Measurements from ENCODE around the gene NTN1. TPM values are rescaled to one million over a fixed set of nuclear protein-coding genes. Genes with fewer than 3 reads are reported as not detected.

NTN1 gene
- total RNA-seq, 1 experiment from 2014 or later: 4.2 TPM

DNA sequence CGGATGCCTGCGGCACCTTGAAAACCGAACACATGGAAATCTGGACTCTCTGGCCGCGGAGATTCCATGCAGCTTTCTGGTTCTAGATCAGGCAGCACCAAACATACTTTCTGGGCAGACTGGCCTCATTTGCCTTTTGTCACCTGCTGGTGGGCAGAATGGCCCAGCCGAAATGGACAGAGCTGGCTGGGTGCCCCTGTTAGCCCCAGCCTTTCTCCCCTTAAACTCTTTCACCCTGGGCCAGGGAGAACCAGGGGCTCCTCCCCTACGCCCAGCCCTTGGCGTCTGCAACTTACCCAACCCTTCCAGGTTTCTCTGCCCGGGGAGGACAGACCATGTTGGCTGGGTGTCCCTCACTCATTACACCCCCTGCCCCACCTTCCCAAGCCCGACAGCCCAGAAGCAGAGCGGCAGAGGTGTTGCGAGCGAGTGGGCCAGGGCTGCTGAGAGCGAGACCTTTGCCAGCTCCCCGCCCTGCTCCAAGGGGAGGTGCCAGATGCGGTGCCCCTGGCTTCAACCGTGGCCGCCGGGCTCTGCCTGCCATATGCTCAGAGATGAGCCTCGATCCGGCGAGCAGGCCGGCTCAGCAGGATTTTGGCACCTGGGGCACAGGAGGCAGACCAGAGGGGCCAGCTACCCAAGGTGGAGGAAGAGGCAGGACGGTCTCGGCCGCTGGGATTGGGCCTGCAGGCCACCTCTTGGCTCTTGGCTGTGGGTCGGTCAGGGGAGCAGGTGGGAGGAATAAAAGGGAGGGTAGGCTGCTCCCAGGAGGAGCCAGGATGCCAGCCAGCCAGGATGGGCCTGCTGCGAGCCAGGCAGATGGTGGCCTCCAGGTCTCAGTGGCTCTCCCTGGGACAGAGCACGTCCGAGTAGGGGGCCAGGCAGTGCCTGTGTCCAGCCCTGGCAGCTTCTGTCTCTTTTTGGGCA, 191.3 kb downstream of the NTN1 start:
- no peaks in the 10 kb centered on the region for H4K20me1 ChIP-seq (ENCODE audit: insufficient read depth)
- intact Hi-C loops (cut with micrococcal nuclease): no loop called here
- H3K9ac ChIP-seq (ENCODE audit: low read length): no peak overlapping the region
- H3K4me2 ChIP-seq (ENCODE audit: low read length): no peak overlapping the region
- CTCF ChIA-PET: no interaction called here
- no peaks in the 10 kb centered on the region for H3K79me2 ChIP-seq (ENCODE audit: insufficient read depth, low read length)
- H2AFZ ChIP-seq (ENCODE audit: low read depth, low read length, poor library complexity, severe bottlenecking): no peak overlapping the region
- H3K27ac ChIP-seq (ENCODE audit: low read depth, low read length): no peak overlapping the region
- BruUV-seq (replicated peaks): no TSS peak
- no peak for TF ChIP-seq YY1 (IDR thresholded peaks at IDR 0.05; ENCODE audit: extremely low read depth, insufficient replicate concordance, low read depth, low read length)
- TF ChIP-seq TCF7L2 (IDR thresholded peaks at IDR 0.05; ENCODE audit: borderline replicate concordance, extremely low read depth, insufficient read depth, insufficient read length): no peak
- no peak for TF ChIP-seq JUND (IDR thresholded peaks at IDR 0.05)
- TF ChIP-seq CBX3 (IDR thresholded peaks at IDR 0.05; ENCODE audit: low read depth): no peak
- no peak for TF ChIP-seq EGR1 (IDR thresholded peaks at IDR 0.05; ENCODE audit: low read depth)
- no peak for TF ChIP-seq POLR2AphosphoS5 (IDR thresholded peaks at IDR 0.05; ENCODE audit: low read depth, low read length)
- TF ChIP-seq POLR2A (IDR thresholded peaks at IDR 0.05; ENCODE audit: borderline replicate concordance, extremely low read depth, insufficient read depth, insufficient read length): no peak
- TF ChIP-seq, protein P1, sequence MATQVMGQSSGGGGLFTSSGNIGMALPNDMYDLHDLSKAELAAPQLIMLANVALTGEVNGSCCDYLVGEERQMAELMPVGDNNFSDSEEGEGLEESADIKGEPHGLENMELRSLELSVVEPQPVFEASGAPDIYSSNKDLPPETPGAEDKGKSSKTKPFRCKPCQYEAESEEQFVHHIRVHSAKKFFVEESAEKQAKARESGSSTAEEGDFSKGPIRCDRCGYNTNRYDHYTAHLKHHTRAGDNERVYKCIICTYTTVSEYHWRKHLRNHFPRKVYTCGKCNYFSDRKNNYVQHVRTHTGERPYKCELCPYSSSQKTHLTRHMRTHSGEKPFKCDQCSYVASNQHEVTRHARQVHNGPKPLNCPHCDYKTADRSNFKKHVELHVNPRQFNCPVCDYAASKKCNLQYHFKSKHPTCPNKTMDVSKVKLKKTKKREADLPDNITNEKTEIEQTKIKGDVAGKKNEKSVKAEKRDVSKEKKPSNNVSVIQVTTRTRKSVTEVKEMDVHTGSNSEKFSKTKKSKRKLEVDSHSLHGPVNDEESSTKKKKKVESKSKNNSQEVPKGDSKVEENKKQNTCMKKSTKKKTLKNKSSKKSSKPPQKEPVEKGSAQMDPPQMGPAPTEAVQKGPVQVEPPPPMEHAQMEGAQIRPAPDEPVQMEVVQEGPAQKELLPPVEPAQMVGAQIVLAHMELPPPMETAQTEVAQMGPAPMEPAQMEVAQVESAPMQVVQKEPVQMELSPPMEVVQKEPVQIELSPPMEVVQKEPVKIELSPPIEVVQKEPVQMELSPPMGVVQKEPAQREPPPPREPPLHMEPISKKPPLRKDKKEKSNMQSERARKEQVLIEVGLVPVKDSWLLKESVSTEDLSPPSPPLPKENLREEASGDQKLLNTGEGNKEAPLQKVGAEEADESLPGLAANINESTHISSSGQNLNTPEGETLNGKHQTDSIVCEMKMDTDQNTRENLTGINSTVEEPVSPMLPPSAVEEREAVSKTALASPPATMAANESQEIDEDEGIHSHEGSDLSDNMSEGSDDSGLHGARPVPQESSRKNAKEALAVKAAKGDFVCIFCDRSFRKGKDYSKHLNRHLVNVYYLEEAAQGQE (IDR thresholded peaks at IDR 0.05; ENCODE audit: low read depth): no peak
- TF ChIP-seq, protein P2, sequence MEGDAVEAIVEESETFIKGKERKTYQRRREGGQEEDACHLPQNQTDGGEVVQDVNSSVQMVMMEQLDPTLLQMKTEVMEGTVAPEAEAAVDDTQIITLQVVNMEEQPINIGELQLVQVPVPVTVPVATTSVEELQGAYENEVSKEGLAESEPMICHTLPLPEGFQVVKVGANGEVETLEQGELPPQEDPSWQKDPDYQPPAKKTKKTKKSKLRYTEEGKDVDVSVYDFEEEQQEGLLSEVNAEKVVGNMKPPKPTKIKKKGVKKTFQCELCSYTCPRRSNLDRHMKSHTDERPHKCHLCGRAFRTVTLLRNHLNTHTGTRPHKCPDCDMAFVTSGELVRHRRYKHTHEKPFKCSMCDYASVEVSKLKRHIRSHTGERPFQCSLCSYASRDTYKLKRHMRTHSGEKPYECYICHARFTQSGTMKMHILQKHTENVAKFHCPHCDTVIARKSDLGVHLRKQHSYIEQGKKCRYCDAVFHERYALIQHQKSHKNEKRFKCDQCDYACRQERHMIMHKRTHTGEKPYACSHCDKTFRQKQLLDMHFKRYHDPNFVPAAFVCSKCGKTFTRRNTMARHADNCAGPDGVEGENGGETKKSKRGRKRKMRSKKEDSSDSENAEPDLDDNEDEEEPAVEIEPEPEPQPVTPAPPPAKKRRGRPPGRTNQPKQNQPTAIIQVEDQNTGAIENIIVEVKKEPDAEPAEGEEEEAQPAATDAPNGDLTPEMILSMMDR (IDR thresholded peaks at IDR 0.05 in 2 of 3, conservative IDR thresholded peaks at IDR 0.05 in 1 of 3; ENCODE audit: borderline replicate concordance in 1 of 3, insufficient read depth in 1 of 3, low read depth in 2 of 3, low read length in 2 of 3): no peak
- TF ChIP-seq, protein P3, sequence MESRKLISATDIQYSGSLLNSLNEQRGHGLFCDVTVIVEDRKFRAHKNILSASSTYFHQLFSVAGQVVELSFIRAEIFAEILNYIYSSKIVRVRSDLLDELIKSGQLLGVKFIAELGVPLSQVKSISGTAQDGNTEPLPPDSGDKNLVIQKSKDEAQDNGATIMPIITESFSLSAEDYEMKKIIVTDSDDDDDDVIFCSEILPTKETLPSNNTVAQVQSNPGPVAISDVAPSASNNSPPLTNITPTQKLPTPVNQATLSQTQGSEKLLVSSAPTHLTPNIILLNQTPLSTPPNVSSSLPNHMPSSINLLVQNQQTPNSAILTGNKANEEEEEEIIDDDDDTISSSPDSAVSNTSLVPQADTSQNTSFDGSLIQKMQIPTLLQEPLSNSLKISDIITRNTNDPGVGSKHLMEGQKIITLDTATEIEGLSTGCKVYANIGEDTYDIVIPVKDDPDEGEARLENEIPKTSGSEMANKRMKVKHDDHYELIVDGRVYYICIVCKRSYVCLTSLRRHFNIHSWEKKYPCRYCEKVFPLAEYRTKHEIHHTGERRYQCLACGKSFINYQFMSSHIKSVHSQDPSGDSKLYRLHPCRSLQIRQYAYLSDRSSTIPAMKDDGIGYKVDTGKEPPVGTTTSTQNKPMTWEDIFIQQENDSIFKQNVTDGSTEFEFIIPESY (IDR thresholded peaks at IDR 0.05; ENCODE audit: extremely low read depth, insufficient replicate concordance, low read length): no peak
- TF ChIP-seq SIN3A (IDR thresholded peaks at IDR 0.05; ENCODE audit: low read depth): no peak
- no peak for TF ChIP-seq RAD21 (IDR thresholded peaks at IDR 0.05; ENCODE audit: low read depth)
- TF ChIP-seq ZNF274 (IDR thresholded peaks at IDR 0.05; ENCODE audit: low read depth, low read length): no peak
- no peak for TF ChIP-seq SP1 (IDR thresholded peaks at IDR 0.05; ENCODE audit: low read depth)
- H3K36me3 ChIP-seq (ENCODE audit: control insufficient read depth in 1 of 2, insufficient read depth in 2 of 2, low read length in 2 of 2): no peaks in the 10 kb centered on the region
- H3K27me3 ChIP-seq (ENCODE audit: insufficient read depth, low read length): no peaks in the 10 kb centered on the region
- H3K4me1 ChIP-seq (ENCODE audit: control insufficient read depth in 1 of 2, insufficient read depth in 2 of 2, low read length in 2 of 2): no peaks in the 10 kb centered on the region
- ATAC-seq (no peak), DNase-seq (ENCODE audit: low read depth, low spot score) (no peak)
- H3K4me3 ChIP-seq (replicated peaks in 1 of 2; ENCODE audit: low read depth in 1 of 2, low read length in 2 of 2): no peak overlapping the region
- RAD21 ChIA-PET (ENCODE audit: low non-redundant PET in 1 of 2, low total read pairs in 2 of 2, uncharacterized antibody in 2 of 2, unreplicated experiment in 2 of 2): no interaction called here
- POLR2A ChIA-PET: no interaction called here
- peaks cover 0 to 16% of the 10 kb centered on the region in 2 experiments; a peak in 3 of 4 replicates for H3K9me3 ChIP-seq (ENCODE audit: control insufficient read depth in 1 of 2, insufficient read depth in 1 of 2, low read depth in 1 of 2, low read length in 2 of 2)
- H3K9me2 ChIP-seq (ENCODE audit: insufficient read depth): no peaks in the 10 kb centered on the region

All from HCT116 (cell line).